HG03442 (cell line): ENCODE data around the gene RPN2.

Experiments used
- ATAC-seq: cut with Tn5 transposase; IDR thresholded peaks from one replicate; pipeline ENCODE4 v1.9.1; 2021; ENCODE audit warnings: mild to moderate bottlenecking, moderate library complexity; ENCODE audit not compliant: unreplicated experiment

RPN2 gene

DNA sequence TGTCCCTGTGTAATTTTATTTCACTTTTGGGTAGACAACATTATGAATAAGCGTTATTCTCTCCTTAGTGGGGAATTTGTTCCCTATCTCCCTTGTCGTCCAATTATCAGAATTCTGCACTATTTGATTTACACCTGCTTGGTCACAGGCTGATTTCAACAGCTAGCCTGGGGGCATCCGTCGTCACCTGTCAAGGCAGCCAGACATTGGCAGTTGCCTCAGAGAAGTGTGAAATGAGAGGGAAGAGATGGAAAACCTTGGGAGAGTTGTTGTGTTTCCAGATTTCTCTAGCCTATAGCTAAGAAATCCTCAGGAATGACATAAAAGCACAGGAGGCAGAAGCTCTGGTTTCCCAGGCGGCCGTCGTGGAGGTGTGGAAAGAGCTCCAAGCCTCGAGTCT lies 83.4 kb downstream of the RPN2 start:
- ATAC-seq, result no peak

DNA sequence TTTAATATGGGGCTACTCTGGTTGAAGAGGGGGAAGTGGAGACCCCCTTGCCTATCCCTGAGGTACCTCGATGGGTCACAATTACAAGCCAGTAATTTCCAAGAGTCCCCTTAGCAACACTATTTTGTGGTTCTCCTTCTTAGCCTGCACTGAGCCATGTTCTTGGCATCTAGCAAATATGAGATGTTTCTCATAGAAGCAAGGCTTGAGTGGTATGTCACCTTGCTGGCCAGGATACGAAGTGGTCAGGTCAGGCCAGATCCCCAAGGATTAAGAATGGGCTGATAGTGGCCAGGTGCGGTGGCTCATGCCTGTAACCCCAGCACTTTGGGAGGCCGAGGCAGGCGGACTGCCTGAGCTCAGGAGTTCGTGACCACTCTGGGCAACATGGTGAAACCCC lies 84.6 kb downstream of the RPN2 start:
- ATAC-seq, result no peak

- no peak for ATAC-seq
Measured at GRCh38 chr20:37265152-37265551, 86.0 kb downstream of the RPN2 start.

- ATAC-seq, result no peak
Measured at GRCh38 chr20:37266940-37267666, 88.0 kb downstream of the RPN2 start.

DNA sequence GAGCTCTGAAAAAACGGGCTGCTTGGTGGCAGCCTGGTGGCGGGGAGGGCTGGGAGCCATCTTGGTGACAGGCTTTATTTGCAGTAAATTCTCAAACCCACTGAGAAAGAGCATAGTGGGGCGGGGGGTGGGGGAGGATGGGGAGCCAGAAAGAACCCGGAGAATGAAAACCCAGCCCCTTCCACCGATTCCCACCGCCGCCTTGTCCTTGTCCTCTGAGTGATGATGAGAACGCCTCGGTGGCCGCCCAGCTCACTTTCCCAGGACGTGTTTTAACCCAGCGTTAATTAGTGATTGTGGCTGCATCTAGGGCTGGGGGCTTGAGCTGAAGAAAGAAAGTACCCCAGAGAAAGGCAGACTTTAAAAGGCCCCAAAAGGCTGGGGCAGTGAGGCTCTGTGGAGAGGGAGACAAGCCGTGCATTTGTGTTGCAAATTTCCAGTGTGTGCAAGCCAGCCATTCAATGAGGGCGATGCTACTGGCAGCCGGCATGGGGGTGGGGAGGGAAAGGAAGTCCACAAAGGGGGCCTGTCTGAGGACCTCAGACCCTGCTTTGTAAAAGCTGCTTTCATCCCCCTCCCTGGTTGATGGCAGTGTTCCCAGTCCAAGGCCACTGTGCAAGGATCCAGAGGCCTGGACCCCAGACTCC lies 88.7 kb downstream of the RPN2 start:
- no peak for ATAC-seq

DNA sequence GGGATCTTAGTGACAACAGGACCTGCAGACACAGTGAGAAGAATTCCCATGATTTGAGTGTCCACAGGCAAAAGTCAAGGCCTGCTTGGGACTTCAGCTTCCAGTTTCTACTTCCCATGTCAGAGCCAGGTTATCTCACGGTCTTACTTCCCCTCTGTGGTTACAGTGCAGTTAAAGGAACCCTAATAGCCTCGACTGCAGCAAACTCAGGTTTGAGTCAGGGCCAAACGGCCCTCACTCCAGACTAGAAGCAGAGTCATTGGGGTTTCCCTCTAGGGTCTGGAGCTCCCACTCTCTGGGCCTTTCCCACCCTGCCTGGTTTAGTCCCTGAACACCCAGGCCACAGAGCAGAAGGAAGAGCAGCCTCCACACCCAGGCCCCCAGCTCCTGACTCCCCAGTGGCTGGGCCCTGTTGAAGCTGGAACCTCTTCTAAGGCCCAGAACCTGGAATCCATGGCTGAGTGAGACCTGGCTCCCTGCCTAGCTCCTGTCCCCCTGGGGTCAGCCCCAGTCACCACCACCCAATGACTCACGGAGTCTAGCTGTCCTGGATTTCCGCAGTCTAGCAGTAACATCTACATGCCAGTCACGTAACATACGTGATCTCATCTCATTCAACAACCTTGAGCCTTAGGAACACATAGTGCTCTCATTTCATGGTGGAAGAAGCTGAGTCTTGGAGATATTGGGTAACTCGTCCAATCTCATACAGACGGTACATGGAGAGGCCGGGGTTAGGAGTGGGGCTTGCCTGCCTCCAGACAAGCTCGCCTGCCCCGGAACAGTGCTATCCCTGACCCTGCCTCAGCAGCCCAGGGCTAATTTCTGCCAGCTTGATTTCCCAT lies 91.7 kb downstream of the RPN2 start:
- peak; percentile 52 for ATAC-seq

GRCh38 chr20:37271421-37271768 lies 92.3 kb downstream of the RPN2 start:
- no peak for ATAC-seq

GRCh38 chr20:37273988-37274387 lies 94.9 kb downstream of the RPN2 start:
- ATAC-seq, result no peak

DNA sequence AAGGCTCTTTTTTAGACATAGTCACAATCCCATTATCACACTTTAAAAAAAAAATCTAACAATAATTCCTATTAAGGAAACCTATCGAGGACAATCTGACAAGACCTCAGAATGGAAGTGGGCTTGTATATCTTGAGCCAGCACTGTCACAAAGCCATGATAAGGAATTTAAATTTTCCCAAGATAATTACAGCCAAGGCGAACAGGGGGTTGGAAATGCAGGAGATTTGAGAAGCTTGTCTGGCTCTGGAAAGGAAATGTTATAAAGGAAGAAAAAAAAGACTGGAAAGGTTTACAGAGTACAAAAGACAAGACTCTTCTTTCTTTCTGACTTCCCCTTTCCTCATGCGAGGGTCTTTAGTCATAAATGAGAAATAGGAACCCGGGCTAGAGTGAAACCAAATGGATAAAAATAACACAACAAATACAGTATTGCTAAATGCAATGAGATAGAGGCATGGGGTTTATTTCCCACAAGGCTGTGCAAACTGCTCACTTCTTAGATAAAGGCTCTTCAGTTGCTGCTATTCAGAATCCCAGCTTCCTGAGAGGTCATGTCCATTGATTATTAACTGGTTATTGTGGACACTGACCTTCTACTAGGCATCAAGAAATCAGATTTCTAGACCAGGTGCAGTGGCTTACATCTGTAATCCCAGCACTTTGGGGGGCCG lies 95.9 kb downstream of the RPN2 start:
- no peak for ATAC-seq

DNA sequence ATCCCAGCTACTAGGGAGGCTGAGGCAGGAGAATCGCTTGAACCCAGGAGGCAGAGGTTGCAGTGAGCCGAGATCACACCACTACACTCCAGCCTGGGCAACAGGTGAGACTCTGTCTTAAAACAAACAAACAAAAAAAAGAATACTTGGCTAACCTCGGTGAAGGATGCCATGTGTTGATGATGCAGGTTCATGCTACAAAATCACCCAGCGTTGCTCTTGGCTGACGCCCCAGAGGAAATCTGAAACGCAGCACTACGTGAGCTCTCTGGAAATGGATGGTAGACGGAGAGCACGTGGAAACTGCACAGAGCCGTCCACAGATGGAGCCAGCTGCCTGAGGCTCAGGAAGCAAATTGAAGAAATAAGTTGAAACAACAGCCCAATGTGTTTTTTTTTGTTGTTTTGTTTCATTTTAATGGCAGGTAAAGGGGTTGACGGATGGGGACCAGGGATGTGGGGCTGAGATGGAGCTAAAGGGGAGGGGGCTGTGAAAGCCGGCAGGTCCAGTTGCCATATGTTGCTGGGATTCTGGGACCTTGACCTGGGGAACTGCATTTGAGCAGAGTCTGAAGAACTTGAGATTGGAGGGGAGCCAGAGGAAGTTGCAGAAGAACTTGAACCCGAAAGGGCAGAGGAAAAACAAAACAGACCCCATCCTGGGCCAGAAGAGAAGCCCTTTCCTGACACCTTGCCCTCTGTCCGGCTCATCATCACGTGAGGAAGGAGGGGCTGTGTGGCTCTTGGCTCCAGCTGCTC lies 97.5 kb downstream of the RPN2 start:
- no peak for ATAC-seq

GRCh38 chr20:37277253-37277593 lies 98.1 kb downstream of the RPN2 start:
- ATAC-seq, result no peak

DNA sequence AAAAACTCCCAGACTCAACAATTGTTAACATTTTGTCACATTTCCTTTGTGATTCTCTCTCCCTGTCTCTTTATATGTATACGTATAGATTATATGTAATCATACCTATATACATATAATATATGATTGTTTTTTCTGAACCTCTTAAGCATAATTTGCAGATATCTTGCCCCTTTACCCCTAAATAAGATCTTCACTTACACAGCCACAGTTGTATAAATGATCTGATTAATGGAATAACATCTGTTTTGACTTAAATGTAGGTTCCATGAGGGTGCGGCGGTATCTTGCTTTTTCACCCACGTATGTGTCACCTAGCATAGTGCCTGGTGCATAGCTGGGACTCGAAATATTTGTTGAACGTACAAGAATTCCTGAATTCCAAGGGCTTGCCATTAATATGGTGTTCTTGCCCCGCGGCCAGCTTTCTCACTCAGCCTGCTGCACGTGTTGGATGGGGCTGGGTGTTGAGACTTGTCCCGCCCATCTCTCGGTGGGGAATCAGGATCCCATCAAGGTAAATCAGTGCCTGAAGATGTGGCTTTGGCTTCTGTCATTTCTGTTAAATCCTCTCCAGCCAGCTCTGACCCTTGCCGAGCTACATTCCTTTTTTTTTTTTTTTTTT lies 99.9 kb downstream of the RPN2 start:
- no peak for ATAC-seq

DNA sequence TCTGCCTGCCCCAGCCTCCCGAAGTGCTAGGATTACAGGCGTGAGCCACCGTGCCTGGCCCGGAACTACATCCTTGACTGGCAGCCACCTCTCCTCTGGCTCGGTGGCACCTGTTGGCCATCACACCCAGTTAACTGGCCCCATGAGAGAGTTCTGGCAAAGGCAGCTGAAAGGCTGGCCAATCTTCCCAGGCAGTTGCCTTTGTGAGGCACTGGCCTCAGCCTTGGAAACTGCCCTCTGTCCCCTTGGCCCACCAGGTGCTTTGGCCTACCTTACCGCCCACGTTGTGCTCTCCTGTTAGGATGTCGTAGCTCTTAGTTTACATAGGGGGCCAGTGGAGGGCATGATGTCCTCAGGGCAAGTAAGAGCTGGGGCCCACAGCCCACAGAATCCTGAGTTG lies 100.7 kb downstream of the RPN2 start:
- no peak for ATAC-seq

DNA sequence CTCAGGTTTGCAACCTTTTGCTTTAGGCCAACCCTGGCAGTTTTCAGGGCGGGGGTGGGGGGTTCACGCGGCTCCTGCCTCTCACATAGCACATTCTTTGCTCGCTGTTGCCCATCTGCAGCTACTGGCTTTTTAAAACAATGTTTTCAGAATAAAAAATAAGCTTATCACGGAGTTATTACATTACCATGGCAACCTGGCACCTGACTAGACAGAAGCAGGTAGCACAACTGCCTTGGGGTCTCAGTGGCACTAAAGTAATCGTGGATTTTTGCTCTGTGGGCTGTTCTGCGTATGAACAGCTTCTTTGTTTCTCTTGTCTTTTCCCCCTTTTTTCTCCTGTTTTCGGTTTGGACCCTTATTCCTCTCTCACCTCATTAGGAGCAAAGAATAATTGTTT lies 101.3 kb downstream of the RPN2 start:
- no peak for ATAC-seq

GRCh38 chr20:37282556-37282955 lies 103.4 kb downstream of the RPN2 start:
- no peak for ATAC-seq

- no peak for ATAC-seq
Measured at GRCh38 chr20:37283530-37284195, 104.5 kb downstream of the RPN2 start.

DNA sequence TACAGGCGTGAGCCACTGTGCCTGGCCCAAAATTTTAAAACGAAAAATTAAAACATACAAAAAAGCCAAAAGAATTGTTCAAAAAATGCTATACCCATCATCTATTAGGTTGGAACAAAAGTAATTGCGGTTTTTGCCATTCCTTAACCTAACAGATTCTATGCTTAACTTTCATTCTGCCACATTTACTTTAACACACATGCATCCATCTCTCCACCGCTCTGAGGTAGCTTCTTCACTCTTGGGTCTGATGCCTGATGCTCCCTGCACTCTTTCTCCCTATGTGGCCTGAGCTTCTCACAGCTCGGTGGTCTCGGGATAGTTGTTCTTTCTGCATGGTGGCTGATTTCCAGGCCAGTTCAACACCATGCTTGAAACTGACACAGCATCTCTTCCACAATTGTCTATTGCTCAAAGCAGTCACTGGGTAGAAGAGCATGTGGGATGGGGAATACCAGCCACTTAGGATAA lies 105.6 kb downstream of the RPN2 start:
- ATAC-seq, result no peak

GRCh38 chr20:37285664-37286374 lies 106.7 kb downstream of the RPN2 start:
- no peak for ATAC-seq

GRCh38 chr20:37288091-37288490 lies 109.0 kb downstream of the RPN2 start:
- ATAC-seq, result no peak
